Common myeloid progenitor, CD34-positive (primary cell): ENCODE data around the gene TAF10.

Source experiments
- CTCF ChIA-PET: fragments of 350-600 bp; sonication (Branson Sonifier 250); formaldehyde crosslinking; loops from one replicate; lab custom pipeline; 2021; ENCODE audit warnings: antibody characterized with exemption; lab: Charles Lee
- POLR2A ChIA-PET: fragments of 350-600 bp; sonication (Branson Sonifier 250); formaldehyde crosslinking; loops from one replicate; lab custom pipeline; 2021; ENCODE audit warnings: antibody characterized with exemption; lab: Charles Lee
- DNase-seq, 3 donors: peaks; one replicate each; pipeline versions ENCODE4 v3.0.0 to v3.0.0-alpha.2; 2013
- H3K27ac ChIP-seq, 2 experiments: 1 replicate in 1 of 2; 2 replicates in 1 of 2; pipeline ENCODE4 v1.7.0; 2013; ENCODE audit warnings: inconsistent platforms in 2 of 2, low read length in 2 of 2, mild to moderate bottlenecking in 2 of 2, low read depth in 1 of 2, moderate library complexity in 1 of 2; ENCODE audit not compliant: severe bottlenecking in 2 of 2, insufficient read depth in 1 of 2, poor library complexity in 1 of 2
- H3K27me3 ChIP-seq, 5 experiments: replicated peaks in 2 of 5; 1 replicate in 3 of 5; 2 replicates in 2 of 5; pipeline versions ENCODE4 v1.6.1 to v1.7.0; 2013; ENCODE audit warnings: low read length in 4 of 5, mild to moderate bottlenecking in 2 of 5, moderate library complexity in 2 of 5, inconsistent platforms in 1 of 5; ENCODE audit not compliant: insufficient read depth in 5 of 5, control insufficient read depth in 4 of 5
- H3K36me3 ChIP-seq, 4 experiments: 1 replicate in 2 of 4; 2 replicates in 2 of 4; pipeline versions ENCODE4 v1.6.1 to v1.7.0; 2013; ENCODE audit warnings: low read length in 3 of 4, control low read depth in 1 of 4, mild to moderate bottlenecking in 1 of 4; ENCODE audit not compliant: control insufficient read depth in 4 of 4, insufficient read depth in 4 of 4
- H3K4me1 ChIP-seq, 4 experiments: 1 replicate in 3 of 4; 2 replicates in 1 of 4; pipeline versions ENCODE4 v1.6.1 to v1.7.1; 2013; ENCODE audit warnings: low read length in 3 of 4, mild to moderate bottlenecking in 3 of 4, control low read depth in 1 of 4, inconsistent platforms in 1 of 4, moderate library complexity in 1 of 4; ENCODE audit not compliant: control insufficient read depth in 4 of 4, insufficient read depth in 4 of 4; ENCODE audit errors: control extremely low read depth in 1 of 4
- H3K4me3 ChIP-seq, 7 experiments: 1 replicate in 4 of 7; 2 replicates in 3 of 7; pipeline versions ENCODE4 v1.5.1 to v1.7.0; 2013; ENCODE audit warnings: mild to moderate bottlenecking in 7 of 7, low read length in 6 of 7, moderate library complexity in 6 of 7, inconsistent platforms in 2 of 7, low read depth in 2 of 7, control low read depth in 1 of 7; ENCODE audit not compliant: insufficient read depth in 4 of 7, control insufficient read depth in 1 of 7; ENCODE audit errors: extremely low read depth in 1 of 7
- H3K9me3 ChIP-seq, 5 experiments: 1 replicate in 4 of 5; 2 replicates in 1 of 5; pipeline versions ENCODE4 v1.6.1 to v1.7.1; 2013; ENCODE audit warnings: low read length in 4 of 5, mild to moderate bottlenecking in 2 of 5, inconsistent platforms in 1 of 5, low read depth in 1 of 5, moderate library complexity in 1 of 5; ENCODE audit not compliant: control insufficient read depth in 4 of 5, insufficient read depth in 2 of 5; ENCODE audit errors: control extremely low read depth in 1 of 5
- WGBS: methylation state at CpG from one replicate; pipeline ENCODE4 v1.1.5; 2013; ENCODE audit not compliant: insufficient coverage; 5-methylcytosine and 5-hydroxymethylcytosine counted together

The TAF10 gene

DNA sequence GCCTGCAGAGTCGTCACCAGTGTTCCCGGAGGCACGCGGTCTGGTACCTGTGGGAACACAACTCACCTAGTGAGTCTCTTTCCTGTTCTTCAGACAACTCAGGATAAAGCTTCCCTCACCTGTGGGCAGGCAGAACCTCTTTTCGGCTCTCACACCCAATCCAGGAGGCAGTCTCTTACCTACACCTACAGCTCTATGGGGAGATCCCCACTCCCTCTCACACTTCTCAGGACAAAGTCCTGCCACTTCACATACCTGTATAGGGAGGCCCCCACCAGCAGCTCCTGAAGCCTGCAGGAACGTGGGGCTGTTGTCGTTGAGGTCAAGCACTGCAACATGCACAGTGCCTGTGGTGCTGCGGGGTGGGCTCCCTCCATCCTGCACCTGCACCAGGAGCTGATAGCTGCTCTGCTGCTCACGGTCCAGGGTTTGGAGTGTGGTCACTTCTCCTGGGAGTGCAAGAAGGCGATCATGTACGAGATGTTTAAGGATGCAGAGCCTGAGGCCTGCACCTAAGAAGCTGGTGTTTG is 19.4 kb upstream of the TAF10 start:
- no peaks in the 10 kb centered on the region for H3K9me3 ChIP-seq
- no peak for DNase-seq
- peaks cover 0 to 30% (median 5%) of the 10 kb centered on the region in 4 experiments for H3K36me3 ChIP-seq
- no peak overlapping the region for H3K4me3 ChIP-seq
- H3K27ac ChIP-seq: no peak overlapping the region
- ChIA-PET CTCF (interaction anchor here (0.9 to 1.7 kb wide), 5 partner anchors 8 to 34 kb away, joined by 3 to 7 read pairs (median 3); partner anchors contain the start of gene TPP1), POLR2A (interaction anchor here (1.2 kb wide), 1 partner anchor 10 kb away, joined by 5 read pairs; no protein-coding TSS in a partner anchor)
- 89% methylated on average over 11 of the region's 11 CpGs for WGBS
- H3K27me3 ChIP-seq: no peaks in the 10 kb centered on the region
- H3K4me1 ChIP-seq: peaks cover 12 to 22% (median 15%) of the 10 kb centered on the region in 4 experiments

DNA sequence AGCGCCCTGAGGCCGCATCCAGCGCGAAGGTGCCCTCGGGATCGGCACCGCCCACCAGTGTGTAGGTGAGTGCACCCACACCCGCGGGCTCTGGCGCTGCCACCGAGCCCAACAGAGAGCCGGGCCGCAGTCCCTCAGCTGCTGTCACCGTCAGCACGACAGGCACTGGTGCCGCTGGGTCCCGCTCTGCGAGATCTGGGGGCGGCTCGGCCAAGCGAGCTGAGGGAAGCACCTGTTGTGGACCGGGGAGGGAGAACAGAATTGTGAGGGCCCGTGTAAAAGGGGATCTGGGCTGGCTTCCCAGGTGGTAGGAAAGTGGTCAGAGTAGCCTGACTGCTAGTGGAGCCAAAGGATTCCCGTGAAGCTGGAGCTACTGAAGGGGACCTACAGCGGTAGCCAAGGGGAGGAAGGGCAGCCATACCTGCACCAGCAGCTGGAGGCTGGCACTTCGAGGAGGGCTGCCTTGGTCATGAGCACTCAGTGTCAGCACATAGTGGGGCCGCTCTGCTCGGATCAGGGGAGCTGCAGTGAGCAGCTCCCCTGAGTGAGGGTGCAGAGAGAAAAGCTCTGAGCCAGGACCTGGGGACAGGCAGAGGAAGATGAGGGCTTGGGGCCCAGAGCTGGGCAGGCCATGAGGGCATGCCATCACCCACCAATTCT is 18.7 kb upstream of the TAF10 start:
- no peaks in the 10 kb centered on the region for H3K27me3 ChIP-seq
- ChIA-PET CTCF (interaction anchor here (0.9 to 1.7 kb wide), 4 partner anchors 9 to 35 kb away, joined by 3 to 7 read pairs (median 4); partner anchors contain the start of gene TPP1), POLR2A (interaction anchor here (1.2 kb wide), 1 partner anchor 9 kb away, joined by 5 read pairs; no protein-coding TSS in a partner anchor)
- H3K27ac ChIP-seq: no peak overlapping the region
- H3K9me3 ChIP-seq: no peaks in the 10 kb centered on the region
- DNase-seq: no peak
- H3K4me1 ChIP-seq: peaks cover 7 to 16% (median 11%) of the 10 kb centered on the region in 4 experiments
- 97% methylated on average over 25 of the region's 28 CpGs for WGBS
- H3K4me3 ChIP-seq: no peak overlapping the region
- H3K36me3 ChIP-seq: peaks cover 0 to 37% (median 6%) of the 10 kb centered on the region in 4 experiments

DNA sequence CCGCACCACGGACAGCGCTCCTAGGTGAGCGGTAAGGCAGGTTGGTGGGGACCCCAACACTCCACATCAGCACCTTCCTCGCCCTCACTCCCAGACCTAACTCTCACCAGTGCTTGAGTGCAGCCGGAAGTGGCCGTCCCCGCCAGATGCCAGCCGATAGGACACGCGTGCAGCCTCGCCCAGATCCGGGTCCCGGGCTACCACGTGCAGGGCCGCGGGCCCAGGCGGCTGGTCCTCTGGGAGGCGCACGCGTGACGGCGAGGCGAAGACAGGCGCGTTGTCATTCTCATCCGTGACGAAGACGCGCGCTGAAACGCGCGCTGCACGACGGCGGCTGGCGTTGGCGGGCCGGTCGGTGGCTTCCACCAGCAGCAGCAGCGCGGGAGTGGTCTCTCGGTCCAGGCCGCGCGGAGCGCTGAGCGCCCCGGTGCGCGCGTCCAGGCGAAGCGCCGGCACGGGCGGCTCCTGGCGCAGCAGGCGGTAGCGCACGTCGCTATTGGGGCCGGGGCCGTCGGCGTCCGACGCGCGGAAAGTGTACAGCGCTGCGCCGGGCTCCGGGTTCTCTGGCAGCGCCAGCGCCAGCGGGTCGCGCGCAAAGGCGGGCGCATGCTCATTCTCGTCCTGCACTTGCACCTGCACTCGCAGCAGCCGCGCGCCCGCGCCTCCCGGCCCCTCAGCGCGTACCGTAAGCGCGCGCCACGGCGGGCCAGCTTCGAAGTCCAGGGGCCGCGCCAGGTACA is 18.0 kb upstream of the TAF10 start:
- Histone ChIP-seq H3K36me3 (peaks cover 0 to 44% (median 6%) of the 10 kb centered on the region in 4 experiments), H3K27me3 (no peaks in the 10 kb centered on the region), H3K4me1 (peaks cover 0 to 9% (median 4%) of the 10 kb centered on the region in 4 experiments), H3K27ac (no peak overlapping the region), H3K4me3 (no peak overlapping the region), H3K9me3 (no peaks in the 10 kb centered on the region)
- DNase-seq: no peak
- ChIA-PET POLR2A (no interaction called here), CTCF (interaction anchor here (1.2 to 1.3 kb wide), 3 partner anchors 9 to 53 kb away, joined by 3 to 5 read pairs (median 3); partner anchors contain the start of gene MRPL17)
- WGBS: 96% methylated on average over 86 of the region's 102 CpGs

DNA sequence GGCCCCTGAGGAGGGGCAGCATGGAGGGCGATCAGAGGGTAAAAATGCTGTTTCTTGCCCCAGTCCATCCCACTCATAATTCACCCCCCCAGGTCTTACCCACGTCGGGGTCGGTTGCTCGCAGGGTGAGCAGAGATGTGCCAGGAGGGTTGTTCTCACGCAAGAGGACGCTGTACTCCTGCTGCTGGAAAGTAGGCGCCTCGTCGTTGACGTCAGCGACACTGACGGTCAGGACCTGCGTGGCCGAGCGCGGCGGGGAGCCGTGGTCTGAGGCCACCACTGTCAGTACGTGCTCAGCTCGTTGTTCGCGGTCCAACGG is 17.5 kb upstream of the TAF10 start:
- DNase-seq: no peak
- ChIA-PET POLR2A (no interaction called here), CTCF (interaction anchor here (1.2 to 1.3 kb wide), 2 partner anchors 11 to 54 kb away, joined by 3 read pairs; partner anchors contain the start of gene MRPL17)
- WGBS: 97% methylated on average over 14 of the region's 24 CpGs
- H3K9me3 ChIP-seq: no peaks in the 10 kb centered on the region
- no peaks in the 10 kb centered on the region for H3K27me3 ChIP-seq
- peaks cover 0 to 49% (median 7%) of the 10 kb centered on the region in 4 experiments for H3K36me3 ChIP-seq
- peaks cover 0 to 3% (median 0%) of the 10 kb centered on the region in 4 experiments for H3K4me1 ChIP-seq
- no peak overlapping the region for H3K4me3 ChIP-seq
- H3K27ac ChIP-seq: no peak overlapping the region

DNA sequence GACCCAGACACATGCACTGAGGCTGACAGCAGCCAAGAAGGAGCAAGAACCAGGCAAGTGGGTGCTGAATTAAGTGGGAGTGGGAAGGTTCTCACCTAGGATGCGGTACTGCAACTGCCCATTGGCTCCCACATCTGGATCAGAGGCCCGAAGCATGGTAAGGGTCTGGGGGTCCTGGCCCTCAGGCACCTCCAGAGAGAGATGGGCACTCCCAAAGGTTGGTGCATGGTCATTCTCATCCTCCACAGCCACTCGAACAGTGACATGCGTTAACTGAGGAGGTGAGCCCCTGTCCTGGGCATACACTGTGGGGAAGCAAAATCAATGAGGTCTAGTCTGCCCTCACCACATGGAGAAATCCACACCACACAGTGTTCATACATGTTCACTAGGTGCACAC is 16.5 kb upstream of the TAF10 start:
- Histone ChIP-seq H3K27ac (no peak overlapping the region), H3K27me3 (no peaks in the 10 kb centered on the region), H3K9me3 (no peaks in the 10 kb centered on the region), H3K4me1 (peaks cover 0 to 3% (median 0%) of the 10 kb centered on the region in 4 experiments), H3K36me3 (peaks cover 0 to 53% (median 7%) of the 10 kb centered on the region in 4 experiments), H3K4me3 (no peak overlapping the region)
- POLR2A ChIA-PET: no interaction called here
- WGBS: 95% methylated on average over 4 of the region's 4 CpGs
- CTCF ChIA-PET: interaction anchor here (0.8 to 1.3 kb wide), 3 partner anchors 10 to 55 kb away, joined by 3 read pairs; partner anchors contain the start of gene MRPL17
- no peak for DNase-seq

DNA sequence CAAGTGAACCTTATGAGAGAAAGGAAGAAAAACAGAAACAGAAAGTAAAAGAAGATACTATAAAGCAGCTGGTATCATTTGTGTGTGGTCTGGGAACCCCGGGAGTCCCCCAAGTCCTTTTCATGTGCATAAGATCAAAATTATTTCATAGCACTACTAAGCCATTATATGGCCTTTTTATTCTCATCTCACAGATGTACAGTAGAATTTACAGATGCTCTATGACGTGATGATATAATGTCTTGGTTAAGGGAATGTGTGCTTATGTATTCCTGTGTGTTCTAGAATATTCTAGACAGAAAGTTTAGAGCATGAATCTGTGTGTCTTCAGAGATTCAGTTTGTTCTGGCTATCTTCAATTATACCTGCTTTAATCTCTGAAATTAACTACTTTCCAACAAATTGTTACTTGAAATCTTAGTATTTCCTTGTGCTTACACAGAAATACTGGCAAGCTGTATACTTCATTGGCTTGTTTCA is 15.8 kb upstream of the TAF10 start:
- no peaks in the 10 kb centered on the region for H3K9me3 ChIP-seq
- peak in 1 of 3 donors; percentile 27 for DNase-seq
- peaks cover 0 to 54% (median 6%) of the 10 kb centered on the region in 4 experiments for H3K36me3 ChIP-seq
- H3K27me3 ChIP-seq: no peaks in the 10 kb centered on the region
- 83% methylated on average over 1 of the region's 2 CpGs for WGBS
- no peak overlapping the region for H3K4me3 ChIP-seq
- POLR2A ChIA-PET: no interaction called here
- no peak overlapping the region for H3K27ac ChIP-seq
- H3K4me1 ChIP-seq: peaks cover 0 to 3% (median 0%) of the 10 kb centered on the region in 4 experiments
- CTCF ChIA-PET: interaction anchor here (1.2 kb wide), 2 partner anchors 12 to 14 kb away, joined by 3 to 5 read pairs; no protein-coding TSS in a partner anchor
